ENCODE data around the gene HSCB.
"Not testable (repeated sequence)": the region's sequence is repeated elsewhere in the genome, so short reads cannot be mapped to it uniquely, and the experiment has no call there.

Gene HSCB

DNA sequence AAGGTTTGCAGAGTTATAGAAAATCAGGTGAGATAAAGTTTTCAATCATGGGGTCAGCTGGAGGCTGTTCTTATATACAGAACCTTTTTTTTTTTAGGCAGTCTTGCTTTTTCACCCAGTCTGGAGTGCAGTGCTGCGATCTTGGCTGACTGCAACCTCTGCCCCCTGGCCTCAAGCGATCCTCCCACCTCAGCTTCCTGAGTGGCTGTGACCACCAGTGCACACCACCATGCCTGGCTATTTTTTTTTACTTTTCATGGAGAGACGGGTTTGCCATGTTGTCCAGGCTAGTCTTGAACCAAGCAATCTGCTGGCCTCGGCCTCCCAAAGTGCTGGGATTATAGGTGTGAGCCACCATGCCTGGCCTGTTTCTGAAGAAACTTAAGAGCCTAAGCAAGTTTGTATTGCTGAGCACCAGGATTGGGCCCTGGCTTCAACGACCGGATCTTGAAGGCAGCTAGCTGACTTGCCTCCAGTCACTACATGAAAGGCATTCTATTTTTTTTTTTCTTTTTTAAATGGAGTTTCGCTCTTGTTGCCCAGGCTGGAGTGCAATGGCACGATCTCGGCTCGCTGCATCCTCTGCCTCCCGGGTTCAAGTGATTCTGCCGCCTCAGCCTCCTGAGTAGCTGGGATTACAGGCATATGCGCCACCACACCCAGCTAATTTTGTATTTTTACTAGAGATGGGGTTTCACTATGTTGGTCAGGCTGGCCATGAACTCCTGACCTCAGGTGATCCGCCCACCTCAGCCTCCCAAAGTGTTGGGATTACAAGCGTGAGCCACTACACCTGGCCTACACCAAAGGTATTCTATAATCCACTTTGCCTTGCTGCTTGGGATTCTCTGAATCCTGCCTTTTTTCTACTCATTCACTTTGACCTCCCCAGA is 50.9 kb downstream of the HSCB start:
- ATAC-seq, result no peak

DNA sequence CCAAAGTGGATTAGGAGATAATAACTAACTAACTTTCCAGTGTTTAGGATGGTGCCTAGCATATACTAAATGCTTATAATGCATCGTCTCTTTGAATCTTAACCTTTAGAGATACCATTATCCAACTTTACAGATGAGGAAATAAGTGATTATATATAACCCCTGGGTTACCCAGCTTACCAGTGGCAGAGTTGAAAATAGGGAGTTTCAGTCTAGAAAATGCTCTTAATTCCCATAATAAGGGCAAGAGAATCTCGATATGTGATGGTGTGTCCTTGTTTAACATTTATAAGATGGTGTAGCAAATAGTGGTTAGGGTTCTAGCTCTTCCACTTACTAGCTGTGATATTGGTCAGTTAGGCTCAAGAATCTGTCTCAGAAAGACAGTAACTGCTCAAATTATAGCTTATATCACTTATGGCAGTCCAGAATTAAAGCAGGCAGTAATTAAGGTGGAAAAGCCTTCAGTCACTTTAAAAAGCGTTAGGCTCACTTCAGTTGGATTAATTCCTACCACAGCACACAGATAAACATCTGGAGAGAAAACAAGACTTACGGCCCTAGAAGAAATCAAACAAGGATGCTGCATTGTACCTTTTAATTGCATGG is 52.2 kb downstream of the HSCB start:
- ATAC-seq, result no peak

DNA sequence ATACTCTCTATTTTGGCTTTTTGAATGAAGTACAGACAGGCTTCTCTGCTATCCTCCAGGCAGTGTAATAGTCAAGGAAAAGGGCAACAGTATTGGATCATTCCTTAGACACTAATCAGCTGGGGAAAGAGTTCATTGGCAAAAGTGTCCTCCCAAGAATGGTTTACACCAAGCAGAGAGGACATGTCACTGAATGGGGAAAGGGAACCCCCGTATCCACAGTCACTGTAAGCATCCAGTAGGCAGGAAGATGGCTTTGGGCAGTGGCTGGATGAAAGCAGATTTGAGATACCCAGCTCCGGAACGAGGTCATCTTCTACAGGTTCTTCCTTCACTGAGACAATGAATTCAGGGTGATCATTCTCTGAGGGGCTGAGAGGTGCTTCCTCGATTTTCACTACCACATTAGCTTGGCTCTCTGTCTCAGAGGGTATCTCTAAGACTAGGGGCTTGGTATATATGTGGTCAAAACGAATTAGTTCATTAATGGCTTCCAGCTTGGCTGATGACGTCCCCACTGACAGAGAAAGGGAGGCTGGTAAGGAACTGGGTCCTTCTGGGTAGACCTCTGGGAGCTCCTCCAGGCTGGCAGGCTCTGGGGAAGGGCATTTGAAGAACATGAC is 53.3 kb downstream of the HSCB start:
- no peak for ATAC-seq

DNA sequence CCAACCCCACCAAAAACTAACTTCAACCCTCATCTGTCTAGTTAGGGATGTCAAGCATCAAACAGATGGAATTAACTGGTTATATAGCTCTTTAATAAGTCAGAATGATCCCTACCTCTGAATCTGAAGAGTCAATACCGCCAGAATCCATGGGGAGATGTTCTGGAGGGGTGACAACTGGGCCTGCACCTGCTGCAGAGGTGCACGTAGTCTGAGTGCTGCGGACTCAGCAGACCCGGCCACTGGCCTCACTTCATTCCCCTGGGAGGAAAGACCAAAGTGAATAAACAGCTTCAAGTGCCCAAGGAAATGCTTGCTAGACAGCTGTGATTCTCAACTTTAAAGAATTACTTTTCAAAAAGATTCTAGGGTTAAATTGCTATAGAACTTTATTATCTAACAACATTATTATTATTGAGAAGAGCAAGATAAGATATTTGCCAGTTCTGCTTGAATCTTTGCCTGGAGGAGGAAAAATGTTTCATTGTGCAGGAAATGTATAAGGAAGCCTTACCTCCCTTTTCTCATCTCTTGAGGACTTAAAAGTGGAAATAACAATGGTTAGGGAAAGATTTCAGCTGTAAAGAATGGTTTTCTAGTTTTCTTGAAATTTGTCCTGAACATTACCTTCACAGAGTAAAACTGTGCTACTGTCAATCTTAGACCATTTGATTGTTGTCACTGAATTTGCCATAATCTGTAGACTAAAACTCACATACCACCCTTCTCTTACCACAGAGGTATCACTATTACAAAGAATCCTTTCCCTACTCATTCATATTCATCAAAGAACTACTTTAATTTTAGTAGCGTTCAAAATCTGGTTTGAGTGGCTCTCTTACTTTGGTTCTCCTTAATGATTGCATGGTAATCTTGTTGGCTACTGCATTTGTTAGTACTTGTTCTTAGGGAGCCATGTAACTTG is 54.4 kb downstream of the HSCB start:
- ATAC-seq, result peak in 1 of 2 donors; percentile 11

DNA sequence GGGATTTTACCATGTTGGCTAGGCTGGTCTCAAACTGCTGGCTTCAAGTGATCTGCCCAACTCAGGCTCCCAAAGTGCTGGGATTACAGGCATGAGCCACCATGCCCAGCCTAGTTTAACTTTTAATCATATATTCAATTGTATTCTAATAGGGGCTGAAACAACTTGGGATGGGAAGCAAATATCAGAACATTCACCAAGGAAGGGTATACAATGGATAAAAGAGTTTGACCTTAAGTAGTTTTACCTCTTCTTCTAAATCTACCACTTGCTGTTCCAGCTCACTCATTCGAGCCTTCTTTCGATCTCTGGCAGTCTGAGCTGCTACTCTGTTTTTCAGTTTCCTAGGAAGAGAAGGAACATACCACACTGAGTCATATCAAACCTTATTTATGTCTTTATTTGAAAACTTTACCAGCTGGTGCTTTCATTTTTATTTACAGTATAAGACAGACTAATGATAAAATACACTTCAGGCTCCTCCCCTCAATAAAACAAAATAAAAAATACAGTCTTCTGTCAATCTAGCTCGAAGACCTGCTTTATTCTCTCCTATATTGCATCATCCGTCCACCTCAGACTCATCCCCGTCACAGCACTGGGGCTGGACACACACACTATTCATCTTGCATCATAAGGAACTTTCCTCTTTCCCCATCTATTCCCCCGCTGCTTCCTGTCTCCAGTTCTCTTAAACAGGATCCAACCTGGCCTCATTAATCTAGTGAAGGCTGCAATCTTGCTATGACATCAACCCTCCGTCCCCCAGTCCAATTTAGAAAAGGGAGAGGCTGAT is 57.2 kb downstream of the HSCB start:
- peak; percentile 29 to 50 for ATAC-seq

DNA sequence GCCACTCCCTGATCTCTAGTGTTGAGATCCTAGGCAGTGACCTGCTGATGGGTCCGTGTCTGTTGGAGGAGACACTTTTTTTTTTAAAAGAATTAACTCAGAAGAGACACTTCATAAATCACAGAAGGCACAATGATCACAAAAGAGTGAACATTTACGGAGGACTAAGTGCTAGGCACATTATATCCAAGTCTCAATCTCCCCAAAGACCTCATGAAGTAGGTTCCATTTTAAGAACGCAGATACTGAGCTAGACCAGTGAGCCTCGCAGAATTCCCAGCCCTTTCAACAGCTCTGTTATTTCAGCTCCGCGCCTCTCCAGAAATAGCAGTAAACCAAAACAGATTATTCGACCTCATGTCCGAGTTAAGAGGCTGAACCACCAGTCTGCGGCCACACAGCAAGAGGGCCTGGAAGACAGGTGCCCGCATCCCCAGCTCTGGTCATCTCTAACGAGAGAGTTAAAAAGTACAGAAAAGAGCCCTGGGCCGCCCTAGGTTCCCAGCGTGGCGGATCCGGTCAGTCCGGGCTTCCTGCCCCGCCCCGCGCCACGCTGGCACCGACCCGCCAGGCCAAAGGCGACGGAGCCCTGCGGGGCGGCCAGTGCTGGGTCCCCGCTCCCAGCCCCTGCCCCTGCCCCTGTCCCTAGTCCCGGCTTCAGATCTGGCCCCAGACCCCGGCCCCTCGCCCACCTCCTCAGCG is 57.9 kb downstream of the HSCB start:
- ATAC-seq, result peak; percentile 21 to 25

DNA sequence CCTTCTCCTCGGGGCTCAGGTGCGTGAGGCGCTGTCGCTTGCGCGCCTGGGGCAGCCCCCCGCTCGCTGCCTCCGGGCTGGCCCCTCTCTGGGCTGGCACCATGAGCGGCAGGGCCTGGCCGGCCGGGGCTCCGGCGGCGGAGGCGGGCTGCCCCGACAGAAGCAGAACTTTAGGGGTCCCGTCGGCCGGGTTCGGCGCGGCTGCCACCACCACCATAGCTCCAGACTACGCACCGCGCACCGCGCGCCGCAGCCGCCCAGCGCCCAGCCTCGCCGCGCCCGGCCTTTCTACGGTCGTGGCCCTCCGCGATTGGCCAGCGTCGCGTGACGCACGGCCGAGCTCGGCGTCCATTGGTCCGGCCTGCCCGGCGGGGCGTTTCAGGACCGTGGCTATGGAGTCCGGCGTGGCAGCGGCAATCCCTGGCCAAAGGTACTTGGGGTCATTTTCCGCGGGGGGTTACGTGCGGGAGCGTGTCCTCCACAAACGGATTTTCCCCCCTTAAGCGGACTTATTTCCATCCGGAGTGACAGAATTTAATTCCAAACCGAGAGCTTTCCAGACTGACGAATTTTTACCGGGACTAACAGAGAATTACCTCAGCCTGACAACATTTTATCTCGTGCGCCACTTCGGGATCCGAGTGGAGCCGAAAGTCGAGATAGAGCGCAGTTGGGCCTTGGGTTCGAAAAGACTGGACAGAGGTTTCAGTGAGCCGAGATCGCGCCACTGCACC is 58.6 kb downstream of the HSCB start, which contains the start of gene XBP1:
TSS of gene XBP1 (minus strand) at position 262 of the 734 bp plus-strand sequence.
- ATAC-seq, result peak; percentile 88 to 94

DNA sequence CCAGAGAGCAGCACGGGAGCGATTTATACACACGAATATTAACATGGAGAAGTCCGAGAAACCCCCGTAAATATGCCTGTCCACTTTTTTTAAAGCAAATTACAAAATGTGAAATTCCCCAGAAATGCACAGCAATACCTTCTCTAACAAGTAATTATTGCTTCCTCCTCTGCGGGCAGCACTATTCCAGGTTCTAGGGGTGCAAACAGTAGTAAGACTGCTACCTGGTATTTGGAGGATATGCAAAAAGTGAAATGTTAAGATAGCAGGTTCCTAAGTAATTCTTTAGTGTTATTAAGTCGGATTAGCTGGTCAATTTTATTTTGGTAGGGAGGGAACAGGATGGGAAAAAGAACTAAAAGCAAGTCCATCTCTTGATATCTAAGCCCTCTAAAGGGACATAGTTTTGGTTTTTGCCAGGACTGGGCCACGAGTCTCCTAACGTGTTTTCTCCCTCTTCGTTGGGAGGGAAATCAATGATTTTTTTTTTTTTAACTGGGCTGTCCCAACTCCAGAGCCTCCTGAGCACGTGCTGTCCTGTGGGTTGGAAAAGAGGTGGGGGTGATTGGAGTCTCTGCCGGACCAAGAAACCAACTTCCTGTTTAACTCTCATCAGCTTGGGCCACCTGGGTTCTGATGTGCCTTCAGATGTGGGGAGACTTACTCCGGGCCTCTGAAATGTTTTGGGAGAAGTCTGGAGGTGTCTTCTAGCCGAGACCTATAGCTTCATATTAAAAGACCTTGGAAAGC is 60.2 kb downstream of the HSCB start:
- ATAC-seq, result no peak

DNA sequence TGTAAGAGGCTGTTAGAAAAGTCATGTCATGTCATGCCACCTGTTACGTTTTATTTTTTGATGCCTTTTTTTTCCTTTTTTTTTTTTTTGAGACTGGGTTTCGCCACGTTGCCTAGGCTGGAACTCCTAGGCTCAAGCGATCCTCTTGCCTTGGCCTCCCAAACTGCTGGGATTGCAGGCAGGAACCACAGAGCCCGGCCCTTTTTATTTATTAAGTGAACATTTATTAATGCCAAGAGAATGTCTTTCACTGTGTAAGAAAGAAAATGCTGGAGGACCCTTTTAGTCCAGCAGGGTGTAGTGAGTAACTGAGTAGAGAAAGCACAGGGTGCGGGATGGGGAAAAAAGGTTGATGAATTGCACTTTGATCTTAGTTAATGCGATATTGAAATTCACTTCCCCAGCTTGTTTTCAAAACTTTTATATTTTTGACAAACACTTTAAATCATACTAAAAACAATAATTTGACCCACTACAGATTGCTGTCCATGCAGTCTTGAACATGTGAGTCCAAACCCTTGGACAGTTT is 60.8 kb downstream of the HSCB start:
- no peak for ATAC-seq

DNA sequence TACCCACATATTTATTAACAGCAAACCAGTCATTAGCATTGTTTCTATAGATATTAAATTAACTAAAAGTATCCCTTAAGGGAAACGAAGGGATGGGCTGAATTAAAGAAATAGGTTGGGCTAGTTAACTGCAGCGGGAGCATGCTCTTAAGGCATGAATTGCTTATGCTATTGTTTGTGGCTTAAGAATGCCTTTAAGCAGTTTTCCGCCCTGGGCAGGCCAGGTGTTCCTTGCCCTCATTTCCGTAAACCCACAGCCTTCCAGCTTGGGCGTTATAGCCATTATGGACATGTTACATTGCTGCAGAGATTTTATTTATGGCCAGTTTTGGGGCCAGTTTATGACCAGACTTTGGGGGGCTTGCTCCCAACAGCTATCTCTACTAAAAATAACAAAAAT is 63.6 kb downstream of the HSCB start:
- not testable (repeated sequence) for ATAC-seq
